AG10803 (cell line): Measurements from ENCODE around the gene CPN1.

Source experiments
- DNase-seq: peaks from one replicate; pipeline ENCODE4 v3.0.0; 2010; ENCODE audit warnings: low read depth
- H3K4me3 ChIP-seq: 2 replicates; pipeline ENCODE4 v1.5.1; 2011; ENCODE audit warnings: mild to moderate bottlenecking, low read length, control low read depth
- TF ChIP-seq, protein P1 (sequence below): conservative IDR thresholded peaks from 2 replicates; pipeline ENCODE4 v1.5.1; 2011; ENCODE audit warnings: mild to moderate bottlenecking, low read length, control low read depth, inconsistent platforms

Gene CPN1

DNA sequence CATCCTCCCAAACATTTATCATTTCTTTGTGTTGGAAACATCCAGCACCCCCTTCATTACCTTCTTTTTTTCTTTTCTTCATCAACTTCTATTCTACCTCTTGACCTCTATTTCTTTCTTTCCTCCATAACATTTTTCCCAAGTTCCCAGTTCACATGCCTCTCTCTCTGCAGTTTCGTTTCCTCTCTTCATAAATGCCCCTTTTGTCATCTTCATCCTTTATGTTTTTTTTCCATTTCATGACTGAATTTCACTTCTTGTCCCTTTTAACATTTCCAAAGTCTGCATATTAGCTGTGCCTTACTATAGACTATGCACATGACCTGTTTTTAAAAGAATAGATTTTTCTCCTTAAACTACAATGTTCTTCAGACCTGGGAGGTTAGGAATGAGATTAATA is 23.7 kb downstream of the CPN1 start:
- TF ChIP-seq, protein P1, sequence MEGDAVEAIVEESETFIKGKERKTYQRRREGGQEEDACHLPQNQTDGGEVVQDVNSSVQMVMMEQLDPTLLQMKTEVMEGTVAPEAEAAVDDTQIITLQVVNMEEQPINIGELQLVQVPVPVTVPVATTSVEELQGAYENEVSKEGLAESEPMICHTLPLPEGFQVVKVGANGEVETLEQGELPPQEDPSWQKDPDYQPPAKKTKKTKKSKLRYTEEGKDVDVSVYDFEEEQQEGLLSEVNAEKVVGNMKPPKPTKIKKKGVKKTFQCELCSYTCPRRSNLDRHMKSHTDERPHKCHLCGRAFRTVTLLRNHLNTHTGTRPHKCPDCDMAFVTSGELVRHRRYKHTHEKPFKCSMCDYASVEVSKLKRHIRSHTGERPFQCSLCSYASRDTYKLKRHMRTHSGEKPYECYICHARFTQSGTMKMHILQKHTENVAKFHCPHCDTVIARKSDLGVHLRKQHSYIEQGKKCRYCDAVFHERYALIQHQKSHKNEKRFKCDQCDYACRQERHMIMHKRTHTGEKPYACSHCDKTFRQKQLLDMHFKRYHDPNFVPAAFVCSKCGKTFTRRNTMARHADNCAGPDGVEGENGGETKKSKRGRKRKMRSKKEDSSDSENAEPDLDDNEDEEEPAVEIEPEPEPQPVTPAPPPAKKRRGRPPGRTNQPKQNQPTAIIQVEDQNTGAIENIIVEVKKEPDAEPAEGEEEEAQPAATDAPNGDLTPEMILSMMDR, result no peak
- DNase-seq, result no peak
- H3K4me3 ChIP-seq, result no peak overlapping the region

DNA sequence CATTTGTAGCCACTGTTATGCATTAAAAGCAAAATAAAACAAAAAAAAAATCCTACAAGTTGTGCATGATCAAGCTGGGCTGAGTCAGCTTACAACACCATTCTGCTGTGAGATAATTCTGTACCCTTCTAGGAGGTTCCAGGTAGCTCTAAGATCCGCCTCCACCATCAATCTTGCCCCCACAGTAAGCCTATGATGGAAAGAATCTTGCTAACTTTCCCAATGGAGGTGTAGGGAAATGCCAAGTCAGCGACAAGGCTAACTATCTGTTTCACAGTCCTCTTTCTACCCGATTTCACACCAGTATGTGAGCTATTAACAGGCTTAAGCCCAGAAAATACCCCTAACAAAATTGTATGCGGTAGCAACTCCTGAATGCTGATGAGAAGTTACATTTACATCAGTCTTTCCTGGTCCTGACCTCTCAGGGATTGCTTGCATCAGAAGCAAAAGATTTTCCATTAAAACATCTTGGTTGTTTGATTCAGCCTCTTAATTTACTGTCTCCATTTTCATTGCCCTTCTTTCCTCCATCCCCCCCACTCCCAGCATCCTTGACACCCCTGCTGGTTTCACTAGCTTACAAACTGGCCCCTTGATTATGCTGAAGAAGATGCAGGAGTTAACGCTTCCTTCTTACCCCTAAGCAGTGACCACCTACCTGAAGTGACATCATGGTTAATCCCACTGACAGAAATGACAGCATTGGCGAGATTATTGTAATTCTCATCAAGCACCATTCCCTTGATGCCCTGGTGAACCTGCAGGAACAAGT is 27.8 kb downstream of the CPN1 start:
- no peak for DNase-seq
- H3K4me3 ChIP-seq, result no peak overlapping the region
- TF ChIP-seq, protein P1, result no peak

DNA sequence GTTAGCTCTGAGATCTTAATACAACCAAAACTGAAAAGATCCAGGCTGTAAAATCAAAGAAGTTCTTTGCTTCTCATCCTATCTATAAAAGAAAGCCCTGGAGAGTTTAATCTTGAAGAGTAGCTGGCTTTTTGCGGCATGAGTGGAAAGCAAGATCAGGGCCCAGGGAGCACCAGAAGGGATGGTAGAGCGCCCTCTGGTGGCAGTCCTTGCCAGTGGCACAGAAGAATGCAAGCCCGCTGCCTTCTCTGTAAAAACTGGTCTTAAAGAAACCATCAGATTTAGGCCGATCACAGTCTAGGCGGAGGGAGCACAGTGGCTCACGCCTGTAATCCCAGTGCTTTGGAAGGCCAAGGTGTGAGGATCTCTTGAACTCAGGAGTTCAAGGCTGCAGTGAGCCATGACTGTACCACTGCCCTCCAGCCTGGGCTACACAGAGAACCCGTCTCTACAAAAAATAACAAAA is 35.6 kb downstream of the CPN1 start:
- no peak overlapping the region for H3K4me3 ChIP-seq
- TF ChIP-seq, protein P1, result peak; percentile 97
- peak; percentile 78 for DNase-seq

DNA sequence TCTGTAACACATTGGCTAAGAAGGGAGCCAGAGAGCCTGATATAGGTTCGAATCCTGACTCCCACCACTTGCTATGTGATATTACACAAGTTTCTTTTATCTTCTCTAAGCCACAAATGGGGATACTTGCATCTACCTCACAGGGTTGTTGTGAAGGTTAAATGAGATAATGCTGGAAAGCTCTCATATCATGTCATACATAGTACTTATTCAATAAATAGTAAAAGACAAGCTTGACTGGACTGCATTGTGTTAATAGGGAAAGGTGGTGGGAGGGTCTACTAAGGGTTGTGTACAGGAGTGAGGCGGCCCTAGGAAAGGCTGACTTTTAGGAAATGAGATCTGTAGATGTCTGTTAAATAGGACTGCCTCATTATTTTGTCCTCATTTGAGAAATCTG is 36.1 kb downstream of the CPN1 start:
- TF ChIP-seq, protein P1, result no peak
- no peak overlapping the region for H3K4me3 ChIP-seq
- DNase-seq, result no peak

DNA sequence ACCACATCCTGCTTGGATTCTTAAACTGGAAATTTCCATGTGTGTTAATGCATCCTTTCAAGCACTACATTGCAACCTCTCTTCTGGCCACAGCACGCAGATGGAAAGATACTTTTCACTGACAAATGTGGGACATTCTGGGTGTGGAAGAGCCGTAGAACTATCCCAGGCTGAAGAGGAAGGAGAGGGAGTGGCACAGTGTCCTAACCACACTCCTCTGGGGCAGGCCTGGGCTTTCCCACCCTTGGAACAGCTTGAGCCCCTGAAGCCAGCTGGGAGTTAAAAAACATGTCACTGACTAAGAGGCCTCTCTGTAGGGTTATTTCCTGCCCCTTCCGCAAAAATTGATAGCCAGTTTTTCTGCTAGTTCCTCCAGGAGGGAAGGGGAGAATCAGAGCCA is 37.9 kb downstream of the CPN1 start:
- DNase-seq, result peak; percentile 70

DNA sequence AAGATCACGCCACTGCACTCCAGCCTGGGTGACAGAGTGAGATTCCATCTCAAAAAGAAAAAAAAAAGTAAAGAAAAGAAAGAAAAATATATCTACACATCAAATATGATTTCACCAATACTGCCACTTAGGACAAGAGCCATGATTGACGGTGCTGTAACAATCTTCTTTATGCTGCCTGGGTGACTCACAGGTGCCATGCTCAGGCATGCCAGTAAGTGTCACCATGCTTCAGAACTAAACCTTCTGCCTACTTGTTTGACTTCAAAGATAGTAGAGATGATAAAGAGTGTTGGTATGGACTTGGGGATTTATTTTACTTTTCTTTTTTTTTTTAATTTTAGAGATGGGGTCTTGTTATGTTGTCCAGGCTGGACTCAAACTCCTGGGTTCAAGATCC is 38.3 kb downstream of the CPN1 start:
- DNase-seq, result no peak
- TF ChIP-seq, protein P1, result no peak
- H3K4me3 ChIP-seq, result no peak overlapping the region

More for the DNA sequence above, 37.9 kb downstream of the CPN1 start:
- H3K4me3 ChIP-seq, result no peak overlapping the region
- TF ChIP-seq, protein P1, result no peak

DNA sequence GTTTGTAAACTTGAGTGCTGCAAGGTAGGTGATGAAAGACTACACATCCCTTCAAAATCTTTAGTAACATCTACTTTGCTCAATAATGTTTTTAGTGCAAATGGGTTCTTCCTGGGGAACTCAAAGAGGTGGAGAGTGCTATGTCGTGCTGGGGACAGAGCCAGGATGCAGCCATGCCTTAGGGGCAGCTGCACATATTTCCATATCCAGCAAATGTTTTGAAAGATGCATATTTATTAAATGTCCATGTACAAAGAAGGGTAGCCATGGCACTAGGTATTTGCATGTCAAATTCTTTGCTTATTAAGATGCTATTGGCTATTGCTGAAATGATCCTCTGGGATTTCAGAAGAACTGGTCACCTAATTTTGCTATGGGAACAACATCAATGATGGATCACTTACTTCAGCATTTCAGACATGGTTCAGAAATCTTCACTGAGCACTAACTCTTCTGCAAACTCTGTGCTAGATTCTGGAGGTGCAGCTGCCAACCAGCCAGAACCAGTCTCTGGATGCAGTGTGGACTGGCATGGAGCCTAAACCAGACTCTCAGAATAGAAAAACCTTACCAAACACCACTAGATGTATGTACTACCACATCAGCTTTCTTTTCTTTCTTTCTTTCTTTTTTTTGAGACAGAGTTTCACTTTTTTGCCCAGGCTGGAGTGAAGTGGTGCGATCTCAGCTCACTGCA is 40.2 kb downstream of the CPN1 start:
- H3K4me3 ChIP-seq, result no peak overlapping the region
- DNase-seq, result no peak
- TF ChIP-seq, protein P1, result no peak
